Choroid plexus epithelial cell (primary cell): ENCODE results near the gene MYO1D.

ENCODE experiments used
- DNase-seq: peaks from one replicate; pipeline ENCODE4 v3.0.0-alpha.2; 2010; ENCODE audit warnings: low read depth
- H3K4me3 ChIP-seq: 2 replicates; pipeline ENCODE4 v1.5.1; 2011; ENCODE audit warnings: low read depth, mild to moderate bottlenecking, control low read depth, low read length, moderate library complexity
- CTCF ChIP-seq: conservative IDR thresholded peaks from 2 replicates; pipeline ENCODE4 v1.5.1; 2011; ENCODE audit warnings: low read depth, mild to moderate bottlenecking, control low read depth, inconsistent platforms, low read length, moderate library complexity

The MYO1D gene

GRCh38 chr17:32569171-32570080 lies 307.5 kb downstream of the MYO1D start:
- no peak for DNase-seq
- no peak overlapping the region for H3K4me3 ChIP-seq
- TF ChIP-seq CTCF = no peak

GRCh38 chr17:32568705-32569104 lies 308.2 kb downstream of the MYO1D start:
- no peak overlapping the region for H3K4me3 ChIP-seq
- no peak for TF ChIP-seq CTCF

GRCh38 chr17:32567511-32567910 lies 309.4 kb downstream of the MYO1D start:
- DNase-seq = no peak
- no peak for TF ChIP-seq CTCF
- H3K4me3 ChIP-seq = no peak overlapping the region

More at GRCh38 chr17:32568705-32569104, 308.2 kb downstream of the MYO1D start:
- DNase-seq = no peak

GRCh38 chr17:32567086-32567485 lies 309.8 kb downstream of the MYO1D start:
- no peak overlapping the region for H3K4me3 ChIP-seq
- no peak for TF ChIP-seq CTCF
- DNase-seq = no peak

- no peak overlapping the region for H3K4me3 ChIP-seq
- DNase-seq = no peak
- TF ChIP-seq CTCF = no peak
These were observed 310.6 kb downstream of the MYO1D start for GRCh38 chr17:32566303-32566702.

GRCh38 chr17:32565401-32565800 lies 311.5 kb downstream of the MYO1D start:
- H3K4me3 ChIP-seq = no peak overlapping the region
- no peak for DNase-seq
- TF ChIP-seq CTCF = no peak

GRCh38 chr17:32564325-32564724 lies 312.6 kb downstream of the MYO1D start:
- TF ChIP-seq CTCF = no peak
- no peak for DNase-seq
- no peak overlapping the region for H3K4me3 ChIP-seq
